ENCODE data around the gene NOL4L.

- TF ChIP-seq, protein P1, sequence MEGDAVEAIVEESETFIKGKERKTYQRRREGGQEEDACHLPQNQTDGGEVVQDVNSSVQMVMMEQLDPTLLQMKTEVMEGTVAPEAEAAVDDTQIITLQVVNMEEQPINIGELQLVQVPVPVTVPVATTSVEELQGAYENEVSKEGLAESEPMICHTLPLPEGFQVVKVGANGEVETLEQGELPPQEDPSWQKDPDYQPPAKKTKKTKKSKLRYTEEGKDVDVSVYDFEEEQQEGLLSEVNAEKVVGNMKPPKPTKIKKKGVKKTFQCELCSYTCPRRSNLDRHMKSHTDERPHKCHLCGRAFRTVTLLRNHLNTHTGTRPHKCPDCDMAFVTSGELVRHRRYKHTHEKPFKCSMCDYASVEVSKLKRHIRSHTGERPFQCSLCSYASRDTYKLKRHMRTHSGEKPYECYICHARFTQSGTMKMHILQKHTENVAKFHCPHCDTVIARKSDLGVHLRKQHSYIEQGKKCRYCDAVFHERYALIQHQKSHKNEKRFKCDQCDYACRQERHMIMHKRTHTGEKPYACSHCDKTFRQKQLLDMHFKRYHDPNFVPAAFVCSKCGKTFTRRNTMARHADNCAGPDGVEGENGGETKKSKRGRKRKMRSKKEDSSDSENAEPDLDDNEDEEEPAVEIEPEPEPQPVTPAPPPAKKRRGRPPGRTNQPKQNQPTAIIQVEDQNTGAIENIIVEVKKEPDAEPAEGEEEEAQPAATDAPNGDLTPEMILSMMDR (IDR thresholded peaks at IDR 0.05; ENCODE audit: poor library complexity) = no peak
- no peak for TF ChIP-seq EZH2 (IDR thresholded peaks at IDR 0.05; ENCODE audit: borderline replicate concordance)
- TF ChIP-seq EZH2phosphoT487 (IDR thresholded peaks at IDR 0.05; ENCODE audit: low read depth, severe bottlenecking, unreplicated experiment) = no peak
Measured at GRCh38 chr20:32544893-32545840, 40.0 kb downstream of the NOL4L start.
